ENCODE results near the gene DCANP1.

The DCANP1 gene

DNA sequence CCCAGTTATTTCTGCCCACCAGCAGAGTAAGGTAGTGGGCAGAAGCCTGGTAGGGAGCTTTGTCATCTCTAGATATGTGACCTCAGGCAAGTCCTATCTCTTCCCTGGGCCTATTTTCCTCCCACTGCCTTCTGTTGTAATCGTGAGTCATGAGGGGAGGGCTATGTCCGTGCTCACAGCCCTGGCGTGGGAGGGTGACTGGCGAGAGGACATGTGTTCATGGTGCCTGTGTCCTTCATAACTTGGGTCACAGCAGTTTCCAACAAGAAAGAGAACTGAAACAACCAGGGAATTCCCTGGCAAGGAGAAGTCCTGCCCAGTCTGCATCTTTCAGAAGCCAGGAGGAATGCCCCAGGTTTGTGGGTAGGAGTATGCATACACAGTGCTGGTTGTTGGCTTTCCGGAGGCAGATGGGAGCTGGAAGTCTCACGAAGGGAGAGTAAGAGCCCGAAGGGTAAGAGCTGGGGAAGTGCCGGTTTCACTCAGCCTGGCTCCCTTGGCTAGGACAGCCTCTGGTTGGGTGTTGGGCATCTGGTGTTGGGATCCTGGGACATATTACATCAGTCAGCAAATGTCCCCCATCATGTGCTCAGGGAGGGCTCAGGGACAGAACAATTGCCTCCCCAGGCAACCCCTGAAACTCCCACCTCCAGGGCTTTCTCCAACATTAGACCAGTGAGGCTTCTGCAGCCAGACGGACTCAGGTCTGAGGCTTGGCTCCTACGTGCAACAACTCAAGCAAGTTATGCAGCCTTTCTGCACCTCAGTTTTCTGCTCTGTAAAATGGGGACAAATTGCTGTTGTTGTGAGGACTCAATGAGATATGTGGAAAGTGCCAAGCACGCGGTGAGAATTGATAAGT lies 9.3 kb upstream of the DCANP1 start:
- no peak for DNase-seq (ENCODE audit: low read depth)

DNA sequence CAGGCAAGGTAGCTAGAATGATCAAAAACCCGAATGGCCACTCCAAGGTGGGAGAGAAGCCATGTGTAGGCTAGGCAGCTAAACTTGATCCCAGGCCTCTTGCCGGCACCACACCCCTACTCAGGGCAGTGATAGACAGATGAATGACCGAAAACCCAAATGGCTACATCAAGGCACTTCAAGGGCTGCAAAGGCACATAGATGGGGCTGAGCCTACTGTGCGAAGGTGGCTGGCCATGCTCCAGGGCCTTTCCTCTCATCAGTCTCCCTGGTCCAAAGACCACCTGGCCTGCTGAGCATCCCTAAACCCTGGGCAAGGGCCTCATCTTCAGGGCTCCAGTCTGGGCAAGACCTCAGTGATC lies 8.7 kb upstream of the DCANP1 start:
- no peak for DNase-seq (ENCODE audit: low read depth)

DNA sequence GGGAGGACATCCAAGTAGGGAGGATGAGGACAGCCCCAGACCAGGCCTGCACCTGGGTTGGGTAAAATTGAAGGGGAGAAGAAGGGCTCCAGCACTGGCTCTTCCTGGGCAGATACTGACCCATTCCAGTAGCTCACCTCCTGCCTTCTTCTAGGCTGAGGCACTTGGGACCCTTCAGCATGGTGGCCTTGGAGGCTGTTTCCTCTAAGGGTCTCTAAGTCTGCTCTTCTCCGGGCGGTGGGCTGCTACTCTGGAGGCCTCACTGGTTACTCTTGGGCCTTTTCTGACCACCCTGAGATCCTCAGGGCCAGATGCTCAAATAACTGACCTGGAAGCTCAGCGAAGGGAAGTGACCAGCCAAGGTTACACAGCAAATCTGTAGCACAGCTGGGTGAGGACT lies 7.8 kb upstream of the DCANP1 start:
- no peak for DNase-seq (ENCODE audit: low read depth)

DNA sequence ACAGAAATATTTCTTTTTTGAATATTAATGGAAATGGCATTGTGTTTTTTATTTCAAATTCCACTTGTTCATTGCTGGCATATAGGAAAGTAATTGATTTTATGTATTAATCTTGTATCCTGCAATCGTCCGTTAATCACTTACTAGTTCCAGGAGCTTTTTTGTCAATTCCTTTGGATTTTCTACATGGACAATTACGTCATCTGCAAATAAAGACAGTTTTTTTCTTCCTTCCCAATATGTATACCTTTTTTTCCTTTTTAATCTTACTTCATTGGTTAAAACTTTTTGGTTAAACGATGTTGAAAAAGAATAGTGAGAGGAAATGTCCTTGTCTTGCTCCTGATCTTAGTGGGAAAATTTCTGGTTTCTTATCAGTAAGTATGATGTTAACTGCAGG lies 6.5 kb upstream of the DCANP1 start:
- DNase-seq (ENCODE audit: low read depth): no peak

DNA sequence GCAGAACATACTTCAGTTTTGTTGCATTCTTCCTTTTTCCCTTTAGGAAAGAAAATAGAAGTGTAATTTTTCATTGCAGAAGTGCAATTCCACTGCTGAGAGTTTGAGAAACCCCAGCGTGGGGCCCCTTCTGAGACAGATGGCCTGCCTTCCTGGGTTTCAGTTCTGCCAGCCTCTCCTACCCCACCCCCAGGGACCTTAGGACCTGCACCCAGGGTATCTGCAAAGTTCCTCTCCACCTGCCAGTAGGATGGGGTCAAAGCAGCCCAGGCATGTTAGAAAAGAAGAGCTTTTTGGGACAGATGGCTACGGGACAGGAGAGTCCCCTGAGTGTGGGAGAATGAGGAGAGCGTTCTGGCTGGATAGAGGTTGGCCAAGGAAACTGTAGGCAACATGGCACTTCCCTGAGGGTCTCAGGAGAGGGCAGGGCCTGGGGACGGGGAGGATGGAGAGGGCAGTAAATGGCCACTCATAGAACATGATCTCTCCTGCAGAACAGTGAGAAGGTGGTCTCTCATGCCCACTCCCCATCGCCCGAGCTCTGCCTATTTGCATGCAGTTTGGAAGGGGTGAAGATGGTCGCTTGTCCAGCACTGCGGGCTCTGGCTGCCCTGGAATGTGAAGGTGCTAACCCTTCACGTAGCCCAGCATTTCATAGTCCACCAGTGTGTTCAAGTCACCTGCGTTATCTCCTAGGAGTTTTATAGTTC lies 5.3 kb upstream of the DCANP1 start, which contains the start of gene TIFAB:
TIFAB (minus strand) TSS at position 31 of the 710 bp plus-strand sequence. CDS start 2,412 bp downstream, outside the sequence.
- no peak for DNase-seq (ENCODE audit: low read depth)

DNA sequence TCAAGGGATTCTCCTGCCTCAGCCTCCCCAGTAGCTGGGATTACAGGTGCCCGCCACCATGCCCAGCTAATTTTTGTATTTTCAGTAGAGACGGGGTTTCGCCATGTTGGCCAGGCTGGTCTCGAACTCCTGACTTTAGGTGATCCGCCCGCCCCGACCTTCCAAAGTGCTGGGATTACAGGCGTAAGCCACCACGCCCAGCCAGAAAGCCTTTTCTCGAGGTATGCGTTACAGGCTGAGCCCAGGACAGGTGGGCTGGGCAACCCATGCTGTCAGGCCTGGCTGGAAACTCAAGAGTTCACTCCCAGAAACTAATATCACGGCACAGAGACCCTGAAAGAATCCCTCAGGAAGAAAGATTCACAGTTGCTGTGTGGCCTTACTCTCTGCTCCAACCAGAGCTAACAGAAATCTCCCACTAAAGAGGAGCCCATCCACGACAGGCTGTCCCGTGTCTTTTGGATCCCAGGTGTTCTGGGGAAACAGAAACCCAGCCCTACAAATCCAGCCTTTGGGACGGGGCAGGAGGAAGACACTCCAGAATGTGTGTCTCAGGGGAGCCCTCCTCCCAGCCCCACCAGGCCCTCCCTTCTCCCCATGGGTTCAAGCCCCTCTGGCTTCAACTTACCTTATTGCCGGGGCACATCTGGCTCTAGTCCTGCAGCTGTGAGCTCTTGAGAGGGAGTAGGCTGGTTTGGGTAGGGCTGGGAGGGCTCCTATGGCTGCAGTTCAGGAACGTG lies 4.6 kb upstream of the DCANP1 start:
- no peak for DNase-seq (ENCODE audit: low read depth)

DNA sequence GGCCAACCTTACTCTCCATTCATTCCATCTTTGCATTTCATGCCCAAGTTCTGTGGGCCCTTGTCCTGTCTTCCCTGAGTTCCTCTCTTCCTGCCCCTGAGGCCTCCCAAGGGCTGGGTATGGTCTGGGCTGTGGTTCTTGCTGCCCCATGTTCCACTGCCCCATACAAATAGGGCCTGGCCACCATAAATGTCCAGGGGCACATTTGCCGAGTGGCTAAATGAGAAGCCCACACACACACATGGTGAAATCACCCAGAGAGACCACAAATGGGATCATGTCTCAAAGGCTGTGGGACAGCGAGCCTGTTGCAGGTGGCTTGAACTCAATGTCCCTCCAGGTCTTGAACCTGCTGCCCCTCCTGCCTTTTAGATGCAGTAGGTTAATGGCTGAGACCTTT lies 3.8 kb upstream of the DCANP1 start:
- DNase-seq (ENCODE audit: low read depth): no peak

DNA sequence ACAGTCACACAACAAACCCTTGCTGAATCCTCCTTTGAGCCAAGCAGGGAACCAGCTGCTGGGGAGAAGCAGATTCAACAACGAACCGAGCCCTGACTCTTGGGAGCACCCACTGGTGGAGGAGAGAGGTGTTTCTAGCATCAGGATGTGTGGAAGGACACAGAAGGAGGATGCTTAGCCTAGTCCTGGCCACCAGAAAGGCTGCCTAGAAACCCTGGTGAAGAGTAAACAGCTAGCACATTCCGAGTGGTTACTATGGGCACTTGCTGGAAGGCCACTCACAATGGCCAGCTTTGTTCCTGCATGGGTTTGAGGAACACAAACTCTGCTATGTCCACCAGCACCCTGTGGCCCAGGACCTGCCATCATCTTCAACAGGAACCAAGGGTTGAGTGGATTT lies 3.2 kb upstream of the DCANP1 start:
- DNase-seq (ENCODE audit: low read depth): no peak

DNA sequence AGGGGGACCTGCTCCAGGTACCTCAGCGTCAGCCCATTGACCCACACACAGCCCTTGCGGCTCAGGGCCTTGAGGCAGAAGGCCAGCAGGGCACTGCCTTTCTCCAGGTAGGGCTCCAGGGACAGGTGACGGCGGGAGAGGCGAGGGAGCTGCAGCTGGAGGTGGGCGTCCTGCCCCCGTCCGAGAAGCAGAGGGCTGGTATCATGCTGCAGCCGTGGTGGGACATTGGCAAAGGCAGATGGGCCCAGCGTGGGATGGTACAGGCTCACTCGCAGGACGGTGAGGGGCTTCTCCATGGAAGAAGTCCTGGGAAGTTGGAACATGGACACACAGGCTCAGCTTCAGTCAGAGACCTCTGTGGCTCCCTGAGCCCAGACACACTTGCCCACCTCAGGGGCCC lies 2.5 kb upstream of the DCANP1 start:
- DNase-seq (ENCODE audit: low read depth): no peak

DNA sequence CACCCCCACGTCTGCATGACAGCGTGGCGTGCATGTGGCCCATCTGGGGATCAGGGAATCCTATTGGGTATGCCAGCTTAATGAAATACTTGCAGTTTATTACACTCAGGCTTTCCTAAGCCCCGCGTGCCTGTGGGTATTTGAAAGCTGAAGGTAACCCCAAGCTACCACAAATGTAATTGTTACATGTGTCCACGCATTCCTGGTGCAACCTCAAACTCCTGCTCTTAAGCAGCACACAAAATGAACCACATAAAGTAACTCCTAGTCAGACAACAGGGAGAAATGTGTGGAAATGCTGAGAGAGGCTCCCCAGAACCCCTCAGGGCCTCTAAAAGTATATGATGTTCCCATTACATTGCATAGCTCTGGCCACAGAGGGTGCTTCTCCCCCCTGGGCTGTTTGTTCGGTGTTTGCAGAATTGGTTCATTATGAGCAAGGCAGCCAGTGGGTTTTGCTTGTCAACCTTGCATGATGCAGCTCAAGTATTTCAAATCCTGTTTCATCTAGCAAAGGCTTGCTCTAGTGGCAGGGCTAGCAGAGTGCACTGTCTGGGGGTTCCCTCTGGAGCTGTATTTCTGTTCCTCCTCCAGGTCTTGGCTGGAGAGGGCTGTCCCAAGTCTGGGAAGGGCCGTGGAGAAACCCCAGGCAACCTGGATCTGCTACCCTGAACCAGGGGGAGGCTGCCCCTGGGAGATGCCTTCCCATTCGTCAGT lies 1.8 kb upstream of the DCANP1 start:
- DNase-seq (ENCODE audit: low read depth): no peak

DNA sequence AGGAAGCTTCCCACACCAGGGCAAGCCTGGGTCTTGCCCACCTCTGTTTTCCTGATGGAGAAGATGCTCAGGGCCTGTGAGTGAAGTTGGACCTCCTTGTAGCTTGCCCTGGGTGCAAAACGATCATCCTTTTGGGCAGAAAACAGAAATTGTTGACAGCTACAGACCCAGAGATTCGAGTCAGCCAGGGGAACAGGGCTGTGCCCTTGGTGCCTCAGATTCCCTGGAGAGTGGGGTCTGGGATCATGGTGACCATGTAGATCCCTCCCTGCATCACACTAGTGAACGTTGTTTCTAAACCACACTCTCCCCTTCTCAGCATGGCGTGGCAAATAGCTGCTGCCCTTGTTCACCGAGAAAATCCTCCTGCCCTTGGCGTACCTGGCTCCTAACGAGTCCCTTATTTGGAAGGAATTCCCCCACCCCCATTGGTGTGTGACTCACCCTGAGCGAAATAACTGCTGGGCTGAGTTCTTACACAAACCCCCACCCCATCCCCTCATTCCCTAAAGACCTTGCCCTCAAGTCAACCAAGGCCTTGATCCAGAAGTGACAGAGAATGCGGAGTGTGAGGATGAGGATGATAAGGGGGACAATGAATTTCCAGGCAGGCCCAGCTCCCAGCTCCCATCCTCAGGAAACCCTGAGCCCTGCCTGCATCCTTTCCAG lies 1.1 kb upstream of the DCANP1 start:
- no peak for DNase-seq (ENCODE audit: low read depth)

DNA sequence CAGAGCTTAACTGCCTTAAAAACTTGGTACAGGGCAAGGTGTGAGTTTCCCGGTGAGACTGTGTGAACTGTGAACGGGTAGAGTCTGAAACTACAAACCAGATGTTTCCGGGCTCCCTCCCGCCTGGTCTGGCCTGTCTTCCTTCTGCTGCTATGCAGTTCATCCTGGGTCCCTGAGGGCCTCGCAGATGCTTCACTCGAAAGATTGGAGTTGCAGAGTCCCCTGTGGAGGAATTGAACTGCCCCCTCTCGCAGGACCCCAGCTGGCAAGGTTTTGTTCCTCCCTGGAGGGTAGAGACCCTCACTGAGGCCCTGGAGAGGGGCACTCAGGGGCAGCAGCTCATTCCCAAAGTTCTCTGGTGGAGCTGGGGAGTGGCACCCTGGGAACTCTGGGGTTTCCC lies 533 bp downstream of the DCANP1 start:
- DNase-seq (ENCODE audit: low read depth): no peak

DNA sequence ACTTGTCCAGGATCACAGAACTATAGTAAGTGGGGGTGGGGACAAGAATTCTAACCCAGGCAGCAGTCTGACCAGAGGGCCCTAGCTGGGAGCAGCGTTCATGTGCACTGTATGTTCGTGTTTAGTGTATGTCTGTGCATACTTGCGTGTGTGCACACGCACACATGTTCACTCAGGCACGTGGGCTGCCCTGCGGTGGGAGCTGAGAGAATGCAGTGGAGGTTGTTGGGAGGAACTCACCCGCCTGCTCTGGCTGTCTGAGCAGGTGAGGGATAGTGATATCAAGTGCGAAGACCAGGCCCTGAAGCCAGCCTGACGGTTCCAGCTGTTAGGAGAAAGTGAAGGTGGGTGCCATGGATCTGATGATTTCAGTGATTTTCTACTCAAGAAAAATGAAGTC lies 942 bp downstream of the DCANP1 start:
- DNase-seq (ENCODE audit: low read depth): no peak

DNA sequence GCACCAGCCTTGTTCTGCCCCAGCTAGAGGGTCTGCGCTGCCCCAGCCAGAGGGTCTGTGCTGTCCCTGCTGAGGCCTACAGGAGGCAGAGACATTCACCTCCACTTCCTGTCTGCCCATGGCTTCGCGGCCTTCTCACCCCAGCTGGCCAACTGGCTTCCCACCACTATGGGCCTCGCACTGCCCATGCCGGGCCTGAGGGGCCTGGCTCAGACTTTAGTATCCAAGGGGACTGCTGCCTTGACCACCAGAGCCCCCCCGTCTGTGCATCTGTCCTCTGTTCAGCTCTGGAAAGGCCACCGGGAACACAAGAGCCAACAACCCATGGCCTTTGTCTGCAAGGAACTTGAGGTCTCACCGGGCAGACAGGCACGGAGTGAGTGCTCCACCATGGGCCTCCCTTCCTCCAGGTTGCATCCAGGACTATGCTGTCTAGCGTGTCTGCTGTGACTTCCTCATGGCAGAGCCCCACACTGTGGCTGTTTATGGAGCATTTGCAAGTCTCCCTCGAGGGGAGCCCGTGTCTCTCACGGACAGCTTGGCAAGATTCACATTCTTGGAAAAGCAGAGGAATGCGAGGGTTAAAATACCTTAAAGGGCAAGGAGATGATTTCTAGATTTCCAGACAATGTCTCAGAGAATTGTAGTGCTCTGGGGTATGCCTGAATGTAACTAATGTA lies 1.7 kb downstream of the DCANP1 start:
- no peak for DNase-seq (ENCODE audit: low read depth)

DNA sequence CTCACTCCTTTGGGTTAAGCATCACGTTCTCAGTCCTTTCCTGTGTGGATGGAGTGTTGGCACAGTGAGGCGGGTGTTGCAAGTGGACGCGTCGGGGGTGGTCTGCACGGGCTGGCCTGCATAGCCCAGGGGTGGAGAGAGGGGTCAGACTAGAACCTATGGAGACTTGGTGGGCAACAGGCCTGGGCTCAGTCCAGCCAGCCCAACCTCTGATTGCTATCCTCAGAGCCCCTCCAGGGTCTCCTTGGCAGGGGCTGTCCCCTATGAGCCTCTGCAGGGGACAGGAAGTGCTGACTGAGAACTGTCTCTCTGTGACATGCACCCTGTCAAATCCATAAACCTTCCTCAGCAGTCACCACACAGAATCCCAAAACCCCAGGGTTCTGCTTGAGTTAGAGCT lies 2.3 kb downstream of the DCANP1 start:
- no peak for DNase-seq (ENCODE audit: low read depth)

DNA sequence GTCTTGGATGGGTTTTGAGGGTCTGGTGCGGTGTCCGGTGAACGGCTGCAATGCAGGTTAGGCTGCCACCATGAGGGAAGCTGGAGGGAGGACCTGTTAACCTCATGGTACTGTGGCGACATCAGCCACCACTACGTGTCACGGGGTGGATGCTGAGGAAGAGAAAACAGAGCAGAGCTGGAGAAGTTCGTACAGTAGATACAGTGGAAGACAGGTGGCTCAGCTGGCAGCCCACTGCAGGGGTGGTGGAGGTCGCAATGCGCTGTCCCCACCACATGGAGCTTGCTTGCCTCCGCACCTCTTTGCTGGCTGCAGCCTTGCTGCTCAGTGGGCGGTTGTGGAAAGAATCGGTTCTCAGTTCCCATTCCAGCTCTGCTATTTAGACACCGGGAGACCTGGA lies 2.8 kb downstream of the DCANP1 start:
- no peak for DNase-seq (ENCODE audit: low read depth)

DNA sequence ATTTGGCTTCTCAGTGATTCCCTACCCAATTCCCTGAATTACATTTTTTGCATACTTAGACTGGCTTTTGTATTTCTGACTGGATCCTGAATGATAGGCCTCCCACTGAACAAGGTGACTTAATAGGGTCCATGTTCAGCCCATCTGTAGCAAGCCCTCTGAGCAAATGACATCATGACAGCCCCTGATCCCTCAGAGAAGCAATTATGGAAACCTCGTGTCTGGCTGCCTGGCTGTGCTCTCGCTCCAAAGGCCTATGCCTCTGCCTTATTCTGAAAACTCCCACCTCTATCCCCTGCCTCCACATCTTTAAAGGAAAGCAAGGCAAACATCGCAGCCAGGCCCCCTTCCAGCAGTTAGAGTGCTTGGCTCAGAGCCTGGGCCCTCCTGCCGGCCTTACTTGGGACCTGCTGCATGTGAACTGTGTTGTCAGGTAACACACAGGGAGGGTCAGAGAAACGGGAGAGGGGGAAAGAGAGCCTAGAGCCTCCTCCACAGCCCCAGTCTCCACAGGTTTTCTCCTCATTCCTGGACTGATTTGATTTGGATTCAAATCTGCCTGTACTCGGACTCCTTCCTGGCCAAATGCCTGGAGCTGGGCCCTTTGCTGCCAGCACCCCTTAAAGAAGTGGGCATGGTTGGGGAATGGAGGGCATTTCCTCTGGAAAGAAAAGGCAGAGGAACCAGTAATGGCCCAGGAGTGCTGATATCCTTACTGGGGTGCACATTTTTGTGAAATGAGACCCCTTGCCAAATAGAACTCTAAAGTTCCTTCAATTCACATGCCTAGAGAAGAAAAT lies 3.8 kb downstream of the DCANP1 start:
- DNase-seq (ENCODE audit: low read depth): no peak

DNA sequence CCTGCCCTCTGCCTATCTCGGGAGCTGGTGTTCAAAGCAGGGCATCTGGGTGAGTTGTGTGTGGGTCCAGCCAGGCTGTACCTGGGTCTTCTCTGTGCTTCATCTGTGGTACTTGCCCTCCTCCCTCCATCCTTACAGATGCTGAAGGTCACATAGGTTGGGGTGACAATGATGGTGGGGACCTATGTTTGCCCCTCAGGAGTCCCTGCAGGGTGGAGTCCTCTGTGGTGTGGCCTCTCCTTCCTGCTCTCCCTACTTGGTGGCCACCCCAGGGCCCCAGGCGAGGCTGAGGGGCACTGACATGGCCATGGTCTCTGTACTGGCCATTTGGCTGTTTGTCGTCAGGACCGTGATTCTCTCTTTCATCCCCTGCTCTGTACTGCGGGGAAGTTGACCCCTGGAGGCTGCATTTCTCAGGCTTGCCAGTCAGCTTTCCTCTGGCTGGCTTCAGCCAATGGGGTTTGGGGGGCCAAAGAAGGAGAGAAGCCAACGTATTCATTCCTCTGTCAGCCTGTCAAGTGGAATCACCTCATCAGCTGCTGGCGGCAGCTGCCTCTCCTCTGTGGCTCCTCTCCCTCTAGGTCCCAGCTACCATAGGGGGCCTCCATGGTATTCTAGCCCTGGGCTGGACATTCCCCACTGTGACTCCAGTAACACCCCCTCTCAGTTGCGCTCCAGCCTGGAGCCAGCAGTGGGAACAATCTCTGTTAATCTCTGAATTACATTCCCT lies 4.6 kb downstream of the DCANP1 start:
- no peak for DNase-seq (ENCODE audit: low read depth)

DNA sequence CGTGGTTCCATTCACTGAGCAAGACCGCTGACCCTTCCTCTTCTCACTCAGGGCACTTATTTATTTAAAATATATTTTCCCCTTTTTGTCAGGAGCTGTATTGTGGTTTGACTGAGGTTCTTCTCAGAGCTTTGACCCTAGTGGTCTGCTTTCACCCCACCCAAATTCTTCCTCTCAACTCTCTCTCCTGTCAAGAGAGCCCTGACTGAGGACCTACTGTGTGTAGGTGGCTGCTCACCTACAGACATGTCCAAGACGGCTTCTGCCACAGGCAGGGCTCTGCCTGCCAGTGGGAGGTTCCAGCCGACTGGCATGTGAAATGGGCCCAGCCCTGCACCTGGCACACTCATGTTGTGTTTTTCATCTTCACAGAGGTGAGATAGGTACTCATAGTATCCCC lies 5.2 kb downstream of the DCANP1 start:
- no peak for DNase-seq (ENCODE audit: low read depth)

Data from activated T-helper 1 cell treated with Interleukin-2 at 50 U/mL for 16 hours (primary cell).